ENCODE results near the gene VIPAS39.
"Not testable (repeated sequence)": the region's sequence is repeated elsewhere in the genome, so short reads cannot be mapped to it uniquely, and the experiment has no call there.

VIPAS39 gene

GRCh38 chr14:77438596-77438995 lies 18.8 kb downstream of the VIPAS39 start:
- no peak overlapping the region for H3K4me3 ChIP-seq (ENCODE audit: low read length in 2 of 2)
- no peaks in the 10 kb centered on the region for H3K9me3 ChIP-seq (ENCODE audit: control insufficient read depth in 2 of 2, low read length in 2 of 2)
- H3K4me1 ChIP-seq (ENCODE audit: control insufficient read depth, insufficient read depth, low read length), result no peaks in the 10 kb centered on the region
- H3K9ac ChIP-seq (ENCODE audit: low read length in 2 of 2), result no peak overlapping the region
- H3K36me3 ChIP-seq (ENCODE audit: control insufficient read depth in 2 of 2, insufficient read depth in 2 of 2, low read length in 2 of 2), result peaks cover 47 to 59% of the 10 kb centered on the region in 2 donors
- H3K27me3 ChIP-seq (ENCODE audit: control insufficient read depth in 1 of 2, insufficient read depth in 2 of 2, low read length in 2 of 2), result no peaks in the 10 kb centered on the region
- H3K27ac ChIP-seq (ENCODE audit: low read length), result no peak overlapping the region

GRCh38 chr14:77436042-77436441 lies 21.4 kb downstream of the VIPAS39 start:
- Histone ChIP-seq H3K27me3 (ENCODE audit: control insufficient read depth in 1 of 2, insufficient read depth in 2 of 2, low read length in 2 of 2) (no peaks in the 10 kb centered on the region), H3K9me3 (ENCODE audit: control insufficient read depth in 2 of 2, low read length in 2 of 2) (no peaks in the 10 kb centered on the region), H3K4me3 (ENCODE audit: low read length in 2 of 2) (no peak overlapping the region), H3K36me3 (ENCODE audit: control insufficient read depth in 2 of 2, insufficient read depth in 2 of 2, low read length in 2 of 2) (peaks cover 25 to 40% of the 10 kb centered on the region in 2 donors), H3K9ac (ENCODE audit: low read length in 2 of 2) (no peak overlapping the region), H3K4me1 (ENCODE audit: control insufficient read depth, insufficient read depth, low read length) (no peaks in the 10 kb centered on the region), H3K27ac (ENCODE audit: low read length) (no peak overlapping the region)

- no peak overlapping the region for H3K27ac ChIP-seq (ENCODE audit: low read length)
- H3K4me1 ChIP-seq (ENCODE audit: control insufficient read depth, insufficient read depth, low read length), result no peaks in the 10 kb centered on the region
- peaks cover 60 to 61% of the 10 kb centered on the region in 2 donors for H3K36me3 ChIP-seq (ENCODE audit: control insufficient read depth in 2 of 2, insufficient read depth in 2 of 2, low read length in 2 of 2)
- no peak overlapping the region for H3K4me3 ChIP-seq (ENCODE audit: low read length in 2 of 2)
- no peak overlapping the region for H3K9ac ChIP-seq (ENCODE audit: low read length in 2 of 2)
- no peaks in the 10 kb centered on the region for H3K9me3 ChIP-seq (ENCODE audit: control insufficient read depth in 2 of 2, low read length in 2 of 2)
- no peaks in the 10 kb centered on the region for H3K27me3 ChIP-seq (ENCODE audit: control insufficient read depth in 1 of 2, insufficient read depth in 2 of 2, low read length in 2 of 2)
These were observed 31.0 kb downstream of the VIPAS39 start for GRCh38 chr14:77426396-77426795.

GRCh38 chr14:77424862-77425261 lies 32.5 kb downstream of the VIPAS39 start:
- no peak overlapping the region for H3K27ac ChIP-seq (ENCODE audit: low read length)
- no peaks in the 10 kb centered on the region for H3K27me3 ChIP-seq (ENCODE audit: control insufficient read depth in 1 of 2, insufficient read depth in 2 of 2, low read length in 2 of 2)
- H3K4me3 ChIP-seq (ENCODE audit: low read length in 2 of 2), result no peak overlapping the region
- no peak overlapping the region for H3K9ac ChIP-seq (ENCODE audit: low read length in 2 of 2)
- no peaks in the 10 kb centered on the region for H3K4me1 ChIP-seq (ENCODE audit: control insufficient read depth, insufficient read depth, low read length)
- peaks cover 56 to 60% of the 10 kb centered on the region in 2 donors for H3K36me3 ChIP-seq (ENCODE audit: control insufficient read depth in 2 of 2, insufficient read depth in 2 of 2, low read length in 2 of 2)
- peaks cover 2% of the 10 kb centered on the region in 2 donors for H3K9me3 ChIP-seq (ENCODE audit: control insufficient read depth in 2 of 2, low read length in 2 of 2)

GRCh38 chr14:77423423-77423822 lies 34.0 kb downstream of the VIPAS39 start, which contains the start of gene NOXRED1:
Gene NOXRED1, minus strand, starts transcription at chr14:77423523. Its CDS starts 634 bp downstream, at chr14:77422889.
- Histone ChIP-seq H3K4me3 (ENCODE audit: low read length in 2 of 2) (no peak within 1 kb of the TSS), H3K9ac (ENCODE audit: low read length in 2 of 2) (no peak within 1 kb of the TSS), H3K27ac (ENCODE audit: low read length) (no peak within 1 kb of the TSS), H3K9me3 (ENCODE audit: control insufficient read depth in 2 of 2, low read length in 2 of 2) (peaks cover 2 to 7% of the 10 kb centered on the region in 2 donors), H3K27me3 (ENCODE audit: control insufficient read depth in 1 of 2, insufficient read depth in 2 of 2, low read length in 2 of 2) (no peaks in the 10 kb centered on the region), H3K36me3 (ENCODE audit: control insufficient read depth in 2 of 2, insufficient read depth in 2 of 2, low read length in 2 of 2) (peaks cover 43 to 48% of the 10 kb centered on the region in 2 donors), H3K4me1 (ENCODE audit: control insufficient read depth, insufficient read depth, low read length) (no peaks in the 10 kb centered on the region)

GRCh38 chr14:77421201-77421600 lies 36.2 kb downstream of the VIPAS39 start:
- peaks cover 2 to 7% of the 10 kb centered on the region in 2 donors for H3K9me3 ChIP-seq (ENCODE audit: control insufficient read depth in 2 of 2, low read length in 2 of 2)
- no peaks in the 10 kb centered on the region for H3K27me3 ChIP-seq (ENCODE audit: control insufficient read depth in 1 of 2, insufficient read depth in 2 of 2, low read length in 2 of 2)
- no peak overlapping the region for H3K4me3 ChIP-seq (ENCODE audit: low read length in 2 of 2)
- H3K4me1 ChIP-seq (ENCODE audit: control insufficient read depth, insufficient read depth, low read length), result no peaks in the 10 kb centered on the region
- no peak overlapping the region for H3K27ac ChIP-seq (ENCODE audit: low read length)
- H3K36me3 ChIP-seq (ENCODE audit: control insufficient read depth in 2 of 2, insufficient read depth in 2 of 2, low read length in 2 of 2), result peaks cover 22 to 26% of the 10 kb centered on the region in 2 donors
- H3K9ac ChIP-seq (ENCODE audit: low read length in 2 of 2), result no peak overlapping the region

- Histone ChIP-seq H3K27ac (ENCODE audit: low read length) (no peak overlapping the region), H3K36me3 (ENCODE audit: control insufficient read depth in 2 of 2, insufficient read depth in 2 of 2, low read length in 2 of 2) (peaks cover 0 to 4% of the 10 kb centered on the region in 2 donors), H3K9me3 (ENCODE audit: control insufficient read depth in 2 of 2, low read length in 2 of 2) (peaks cover 2 to 7% of the 10 kb centered on the region in 2 donors), H3K9ac (ENCODE audit: low read length in 2 of 2) (no peak overlapping the region), H3K27me3 (ENCODE audit: control insufficient read depth in 1 of 2, insufficient read depth in 2 of 2, low read length in 2 of 2) (no peaks in the 10 kb centered on the region), H3K4me3 (ENCODE audit: low read length in 2 of 2) (no peak overlapping the region), H3K4me1 (ENCODE audit: control insufficient read depth, insufficient read depth, low read length) (no peaks in the 10 kb centered on the region)
These were observed 40.6 kb downstream of the VIPAS39 start for GRCh38 chr14:77416836-77417235.

- H3K4me3 ChIP-seq (ENCODE audit: low read length in 2 of 2); H3K27me3 ChIP-seq (ENCODE audit: control insufficient read depth in 1 of 2, insufficient read depth in 2 of 2, low read length in 2 of 2); H3K27ac ChIP-seq (ENCODE audit: low read length); H3K9me3 ChIP-seq (ENCODE audit: control insufficient read depth in 2 of 2, low read length in 2 of 2); H3K4me1 ChIP-seq (ENCODE audit: control insufficient read depth, insufficient read depth, low read length); H3K9ac ChIP-seq (ENCODE audit: low read length in 2 of 2); H3K36me3 ChIP-seq (ENCODE audit: control insufficient read depth in 2 of 2, insufficient read depth in 2 of 2, low read length in 2 of 2): not testable (repeated sequence)
These were observed 41.3 kb downstream of the VIPAS39 start for GRCh38 chr14:77416098-77416497.

- H3K4me3 ChIP-seq (ENCODE audit: low read length in 2 of 2); H3K27me3 ChIP-seq (ENCODE audit: control insufficient read depth in 1 of 2, insufficient read depth in 2 of 2, low read length in 2 of 2); H3K9ac ChIP-seq (ENCODE audit: low read length in 2 of 2); H3K4me1 ChIP-seq (ENCODE audit: control insufficient read depth, insufficient read depth, low read length); H3K9me3 ChIP-seq (ENCODE audit: control insufficient read depth in 2 of 2, low read length in 2 of 2); H3K27ac ChIP-seq (ENCODE audit: low read length); H3K36me3 ChIP-seq (ENCODE audit: control insufficient read depth in 2 of 2, insufficient read depth in 2 of 2, low read length in 2 of 2): not testable (repeated sequence)
These were observed 41.9 kb downstream of the VIPAS39 start for GRCh38 chr14:77415403-77416030.

GRCh38 chr14:77409131-77409533 lies 48.3 kb downstream of the VIPAS39 start:
- Histone ChIP-seq H3K9ac (ENCODE audit: low read length in 2 of 2) (no peak overlapping the region), H3K4me1 (ENCODE audit: control insufficient read depth, insufficient read depth, low read length) (no peaks in the 10 kb centered on the region), H3K9me3 (ENCODE audit: control insufficient read depth in 2 of 2, low read length in 2 of 2) (no peaks in the 10 kb centered on the region), H3K4me3 (ENCODE audit: low read length in 2 of 2) (no peak overlapping the region), H3K36me3 (ENCODE audit: control insufficient read depth in 2 of 2, insufficient read depth in 2 of 2, low read length in 2 of 2) (no peaks in the 10 kb centered on the region), H3K27ac (ENCODE audit: low read length) (no peak overlapping the region), H3K27me3 (ENCODE audit: control insufficient read depth in 1 of 2, insufficient read depth in 2 of 2, low read length in 2 of 2) (no peaks in the 10 kb centered on the region)

GRCh38 chr14:77407158-77407557 lies 50.2 kb downstream of the VIPAS39 start:
- no peaks in the 10 kb centered on the region for H3K4me1 ChIP-seq (ENCODE audit: control insufficient read depth, insufficient read depth, low read length)
- H3K9ac ChIP-seq (ENCODE audit: low read length in 2 of 2), result no peak overlapping the region
- H3K36me3 ChIP-seq (ENCODE audit: control insufficient read depth in 2 of 2, insufficient read depth in 2 of 2, low read length in 2 of 2), result no peaks in the 10 kb centered on the region
- no peak overlapping the region for H3K4me3 ChIP-seq (ENCODE audit: low read length in 2 of 2)
- H3K9me3 ChIP-seq (ENCODE audit: control insufficient read depth in 2 of 2, low read length in 2 of 2), result no peaks in the 10 kb centered on the region
- H3K27ac ChIP-seq (ENCODE audit: low read length), result no peak overlapping the region
- no peaks in the 10 kb centered on the region for H3K27me3 ChIP-seq (ENCODE audit: control insufficient read depth in 1 of 2, insufficient read depth in 2 of 2, low read length in 2 of 2)

Measured in stomach smooth muscle (tissue), 2 donors.